ENCODE measurements around the gene FKBP9. TPM values are rescaled to one million over a fixed set of nuclear protein-coding genes. Genes with fewer than 3 reads are reported as not detected.

Gene FKBP9
- total and polyA plus RNA-seq, 2 of the 4 experiments (the other 2 are of a cell fraction): 126 to 191 TPM

GRCh38 chr7:32941681-32942414, 15.4 kb upstream of the FKBP9 start:
- Histone ChIP-seq H2BK5ac (ENCODE audit: low read depth, low read length, poor library complexity, severe bottlenecking) (peak overlapping the region; percentile 81), H3K9ac (ENCODE audit: low read depth, low read length) (peak overlapping the region; percentile 96), H3K9me1 (ENCODE audit: insufficient read depth, low read length) (peaks cover 10% of the 10 kb centered on the region), H3K4ac (ENCODE audit: low read depth, low read length) (peak overlapping the region; percentile 90), H2AFZ (replicated peaks; ENCODE audit: low read length, poor library complexity) (peak overlapping the region; percentile 97), H3K36me3 (ENCODE audit: control insufficient read depth, insufficient read depth, low read length) (peaks cover 1% of the 10 kb centered on the region; the same call in 1 of the 2 replicates), H4K20me1 (ENCODE audit: insufficient read depth, low read length) (peaks cover 10% of the 10 kb centered on the region; the same call in 1 of the 2 replicates), H2AK5ac (ENCODE audit: low read depth, low read length) (peak overlapping the region; percentile 69; the same call in 1 of the 2 replicates), H3K56ac (ENCODE audit: extremely low read depth, insufficient read depth, low read length) (peak overlapping the region; percentile 79; the same call in 1 of the 2 replicates), H3K23ac (ENCODE audit: low read depth, low read length) (peak overlapping the region; percentile 84), H3K14ac (replicated peaks; ENCODE audit: low read depth, low read length) (peak overlapping the region; percentile 91), H3K27me3 (ENCODE audit: control insufficient read depth, insufficient read depth, low read length) (no peaks in the 10 kb centered on the region), H3K4me3 (ENCODE audit: insufficient read depth, low read depth, low read length) (peak overlapping the region; percentile 94), H2BK20ac (ENCODE audit: low read depth, low read length) (no peak overlapping the region), H4K91ac (ENCODE audit: insufficient read depth, low read depth, low read length) (peak overlapping the region; percentile 89), H4K5ac (ENCODE audit: low read depth, low read length) (peak overlapping the region; percentile 66), H4K8ac (ENCODE audit: low read depth in 2 of 2, low read length in 2 of 2) (peak overlapping the region; percentile 48 to 72), H3K79me1 (ENCODE audit: low read depth in 1 of 2, low read length in 2 of 2) (peaks cover 33 to 41% of the 10 kb centered on the region in 2 experiments), H3K18ac (ENCODE audit: low read depth, low read length) (peak overlapping the region; percentile 74), H2AK9ac (replicated peaks; ENCODE audit: low read depth, low read length, poor library complexity) (peak overlapping the region; percentile 89), H2BK120ac (ENCODE audit: low read depth, low read length) (peak overlapping the region; percentile 44; the same call in 1 of the 2 replicates), H2BK15ac (ENCODE audit: low read depth, low read length) (peak overlapping the region; percentile 61; the same call in 1 of the 3 replicates), H3K9me3 (ENCODE audit: control insufficient read depth, insufficient read depth, low read length) (no peaks in the 10 kb centered on the region), H3K4me1 (ENCODE audit: control insufficient read depth, insufficient read depth, low read length) (peaks cover 9% of the 10 kb centered on the region), H3K27ac (ENCODE audit: insufficient read depth, low read length) (peak overlapping the region; percentile 95), H3K4me2 (ENCODE audit: low read depth, low read length) (peak overlapping the region; percentile 82)
- intact Hi-C loops (cut with micrococcal nuclease): loop anchor here (5.0 kb wide), 4 partner anchors 50 to 175 kb away; partner anchors contain the start of genes KBTBD2 and RP9
- dilution Hi-C loops (cut with HindIII; ENCODE audit: low sequenced_read_pairs, unreplicated experiment): no loop called here
- ChIA-PET POLR2A (ENCODE audit: unreplicated experiment) (interaction anchor here (0.6 to 1.3 kb wide), 2 partner anchors 11 to 15 kb away, joined by 3 to 5 read pairs; partner anchors contain the start of gene FKBP9), CTCF (interaction anchor here (0.6 to 1.3 kb wide), 4 partner anchors 9 to 143 kb away, joined by 3 to 4 read pairs (median 3); no protein-coding TSS in a partner anchor)
- ATAC-seq (ENCODE audit: low read depth) (peak; percentile 31; the same call in 1 of the 2 replicates), DNase-seq (no peak)
- in situ Hi-C loops (cut with MboI; ENCODE audit: low sequenced_read_pairs): no loop called here
- BruUV-seq (replicated peaks): no TSS peak
- TF ChIP-seq USF2 (IDR thresholded peaks at IDR 0.05; ENCODE audit: low read depth, low read length) (no peak), SMC3 (IDR thresholded peaks at IDR 0.05; ENCODE audit: low read depth, low read length) (no peak), BHLHE40 (IDR thresholded peaks at IDR 0.05; ENCODE audit: low read depth, low read length) (no peak)
- 0% methylated on average over 1 of the region's 22 CpGs; no CpG with 5 or more reads in 1 of the 2 experiments for WGBS, 2 experiments (ENCODE audit: extremely low coverage in 2 of 2, insufficient read length in 1 of 2)
